ENCODE data around the gene HECTD4. TPM values are rescaled to one million over a fixed set of nuclear protein-coding genes. Genes with fewer than 3 reads are reported as not detected.

Gene HECTD4
- total and polyA plus RNA-seq, 9 of the 15 experiments (the other 6 are each of a cell fraction or from before 2014, with no cell fraction given) = 3.5 to 33.3 (median 13.5) TPM

DNA sequence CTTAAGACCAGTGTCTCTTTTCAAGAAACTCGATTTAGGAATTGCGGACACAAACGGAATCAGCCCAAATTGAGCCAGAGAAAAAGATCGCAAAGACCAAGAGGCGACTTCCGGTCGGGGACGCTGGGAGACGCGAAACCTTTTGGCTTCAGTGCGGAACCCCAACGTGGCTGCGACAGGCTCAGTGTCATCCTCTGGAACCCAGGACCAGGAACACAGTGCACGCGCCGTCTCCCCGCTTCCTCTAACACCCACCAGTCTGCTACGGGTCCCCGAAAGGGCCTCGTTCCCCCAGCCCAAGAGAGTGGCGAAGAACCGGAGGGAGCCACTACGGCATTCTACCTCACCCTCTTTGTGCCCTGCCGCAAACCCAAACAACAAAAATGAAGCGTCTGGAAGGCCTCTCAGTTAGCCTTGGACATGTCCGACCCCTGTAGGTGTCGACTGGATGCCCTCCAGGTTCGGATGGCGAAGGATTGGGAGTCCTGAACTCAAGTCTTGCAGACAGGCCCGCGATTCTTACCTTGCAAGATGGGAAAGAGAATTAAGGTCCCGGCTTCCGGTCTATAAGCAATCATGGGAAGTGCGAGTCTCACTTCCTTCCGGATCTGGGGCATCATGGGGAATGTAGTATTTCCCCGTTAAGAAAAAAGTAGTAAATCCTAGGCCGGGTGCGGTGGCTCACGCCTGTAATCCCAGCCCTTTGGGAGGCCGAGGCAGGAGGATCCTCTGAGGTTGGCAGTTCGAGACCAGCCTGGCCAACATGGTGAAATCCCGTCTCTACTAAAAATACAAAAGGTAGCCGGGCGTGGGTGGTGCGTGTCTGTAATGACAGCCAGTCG lies 27.1 kb upstream of the HECTD4 start, which contains the start of gene RPL6 (continued):
- TF ChIP-seq SIX5 (IDR thresholded peaks at IDR 0.05; ENCODE audit: borderline replicate concordance in 1 of 2, insufficient read depth in 1 of 2, low read depth in 1 of 2, low read length in 2 of 2) (peak; percentile 71 to 79), ZNF584 (CRISPR knock-in tag; IDR thresholded peaks at IDR 0.05; ENCODE audit: low read depth) (no peak), HOXB6 (CRISPR knock-in tag; IDR thresholded peaks at IDR 0.05; ENCODE audit: borderline replicate concordance) (no peak), ZNF175 (CRISPR knock-in tag; IDR thresholded peaks at IDR 0.05; ENCODE audit: low read depth) (peak; percentile 73; the same call in 1 of the 2 replicates), HDAC2 (IDR thresholded peaks at IDR 0.05) (peak; percentile 66), ZNF778 (CRISPR knock-in tag; IDR thresholded peaks at IDR 0.05) (no peak), TFAM (CRISPR knock-in tag; conservative IDR thresholded peaks at IDR 0.05) (no peak), MYC (IDR thresholded peaks at IDR 0.05; ENCODE audit: low read depth, low read length) (peak; percentile 98), MYC (CRISPR knock-in tag; IDR thresholded peaks at IDR 0.05; ENCODE audit: borderline replicate concordance, low read depth) (peak; percentile 93), ETV5 (CRISPR knock-in tag; IDR thresholded peaks at IDR 0.05; ENCODE audit: low read depth) (peak; percentile 86), ZNF695 (CRISPR knock-in tag; IDR thresholded peaks at IDR 0.05) (no peak), NFE2 (IDR thresholded peaks at IDR 0.05; ENCODE audit: low read depth) (no peak), EP300 (IDR thresholded peaks at IDR 0.05; ENCODE audit: low read length) (peak; percentile 17; the same call in 1 of the 2 replicates), TRIM28 (IDR thresholded peaks at IDR 0.05) (0 out of 2 replicates have a peak, but pooled peaks have one; percentile 42), GABPB1 (CRISPR knock-in tag; IDR thresholded peaks at IDR 0.05) (peak; percentile 90), NEUROD1 (IDR thresholded peaks at IDR 0.05; ENCODE audit: borderline replicate concordance, low read depth, low read length, partially characterized antibody) (peak; percentile 11), RAD21 (CRISPR knock-in tag; conservative IDR thresholded peaks at IDR 0.05 in 1 of 2, IDR thresholded peaks at IDR 0.05 in 1 of 2) (no peak), DACH1 (IDR thresholded peaks at IDR 0.05; ENCODE audit: partially characterized antibody) (no peak), ZNF785 (CRISPR knock-in tag; IDR thresholded peaks at IDR 0.05) (no peak), ZNF3 (CRISPR knock-in tag; IDR thresholded peaks at IDR 0.05) (no peak)
- TF ChIP-seq, protein P1, sequence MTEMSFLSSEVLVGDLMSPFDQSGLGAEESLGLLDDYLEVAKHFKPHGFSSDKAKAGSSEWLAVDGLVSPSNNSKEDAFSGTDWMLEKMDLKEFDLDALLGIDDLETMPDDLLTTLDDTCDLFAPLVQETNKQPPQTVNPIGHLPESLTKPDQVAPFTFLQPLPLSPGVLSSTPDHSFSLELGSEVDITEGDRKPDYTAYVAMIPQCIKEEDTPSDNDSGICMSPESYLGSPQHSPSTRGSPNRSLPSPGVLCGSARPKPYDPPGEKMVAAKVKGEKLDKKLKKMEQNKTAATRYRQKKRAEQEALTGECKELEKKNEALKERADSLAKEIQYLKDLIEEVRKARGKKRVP (CRISPR knock-in tag; IDR thresholded peaks at IDR 0.05) = no peak
- TF ChIP-seq, protein P2, sequence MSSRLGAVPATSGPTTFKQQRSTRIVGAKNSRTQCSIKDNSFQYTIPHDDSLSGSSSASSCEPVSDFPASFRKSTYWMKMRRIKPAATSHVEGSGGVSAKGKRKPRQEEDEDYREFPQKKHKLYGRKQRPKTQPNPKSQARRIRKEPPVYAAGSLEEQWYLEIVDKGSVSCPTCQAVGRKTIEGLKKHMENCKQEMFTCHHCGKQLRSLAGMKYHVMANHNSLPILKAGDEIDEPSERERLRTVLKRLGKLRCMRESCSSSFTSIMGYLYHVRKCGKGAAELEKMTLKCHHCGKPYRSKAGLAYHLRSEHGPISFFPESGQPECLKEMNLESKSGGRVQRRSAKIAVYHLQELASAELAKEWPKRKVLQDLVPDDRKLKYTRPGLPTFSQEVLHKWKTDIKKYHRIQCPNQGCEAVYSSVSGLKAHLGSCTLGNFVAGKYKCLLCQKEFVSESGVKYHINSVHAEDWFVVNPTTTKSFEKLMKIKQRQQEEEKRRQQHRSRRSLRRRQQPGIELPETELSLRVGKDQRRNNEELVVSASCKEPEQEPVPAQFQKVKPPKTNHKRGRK (tag; IDR thresholded peaks at IDR 0.05) = no peak
- TF ChIP-seq, protein P3, sequence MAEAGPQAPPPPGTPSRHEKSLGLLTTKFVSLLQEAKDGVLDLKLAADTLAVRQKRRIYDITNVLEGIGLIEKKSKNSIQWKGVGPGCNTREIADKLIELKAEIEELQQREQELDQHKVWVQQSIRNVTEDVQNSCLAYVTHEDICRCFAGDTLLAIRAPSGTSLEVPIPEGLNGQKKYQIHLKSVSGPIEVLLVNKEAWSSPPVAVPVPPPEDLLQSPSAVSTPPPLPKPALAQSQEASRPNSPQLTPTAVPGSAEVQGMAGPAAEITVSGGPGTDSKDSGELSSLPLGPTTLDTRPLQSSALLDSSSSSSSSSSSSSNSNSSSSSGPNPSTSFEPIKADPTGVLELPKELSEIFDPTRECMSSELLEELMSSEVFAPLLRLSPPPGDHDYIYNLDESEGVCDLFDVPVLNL (CRISPR knock-in tag; IDR thresholded peaks at IDR 0.05; ENCODE audit: low read depth) = no peak
- TF ChIP-seq, protein P4, sequence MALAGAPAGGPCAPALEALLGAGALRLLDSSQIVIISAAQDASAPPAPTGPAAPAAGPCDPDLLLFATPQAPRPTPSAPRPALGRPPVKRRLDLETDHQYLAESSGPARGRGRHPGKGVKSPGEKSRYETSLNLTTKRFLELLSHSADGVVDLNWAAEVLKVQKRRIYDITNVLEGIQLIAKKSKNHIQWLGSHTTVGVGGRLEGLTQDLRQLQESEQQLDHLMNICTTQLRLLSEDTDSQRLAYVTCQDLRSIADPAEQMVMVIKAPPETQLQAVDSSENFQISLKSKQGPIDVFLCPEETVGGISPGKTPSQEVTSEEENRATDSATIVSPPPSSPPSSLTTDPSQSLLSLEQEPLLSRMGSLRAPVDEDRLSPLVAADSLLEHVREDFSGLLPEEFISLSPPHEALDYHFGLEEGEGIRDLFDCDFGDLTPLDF (CRISPR knock-in tag; IDR thresholded peaks at IDR 0.05) = no peak; the same call in 1 of the 2 replicates

All from K562 (cell line).